ENCODE results near the gene NBEA. TPM values are rescaled to one million over a fixed set of nuclear protein-coding genes. Genes with fewer than 3 reads are reported as not detected.

Gene NBEA
- total RNA-seq, 3 donors from 2014 or later, result 7.5 to 18.6 (median 16.1) TPM

DNA sequence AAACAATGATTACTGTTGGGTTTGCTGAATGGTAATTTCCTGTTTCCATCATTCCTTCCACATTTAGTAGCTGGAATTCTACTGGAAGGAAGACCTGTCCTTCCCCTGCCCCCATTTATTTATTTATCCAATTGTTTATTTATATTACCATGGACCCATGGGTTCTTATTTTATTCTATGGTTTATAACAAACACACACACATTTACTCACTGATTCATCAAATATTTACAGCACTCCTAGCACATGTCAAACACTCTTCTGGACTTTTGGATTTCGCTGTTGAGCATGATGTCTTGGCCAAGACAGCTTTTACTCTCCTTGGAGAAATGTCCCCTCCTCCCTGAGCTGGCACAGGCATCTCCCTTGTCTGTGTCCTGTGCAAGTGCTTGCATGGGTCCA lies 762.3 kb downstream of the NBEA start:
- peaks cover 0 to under 1% of the 10 kb centered on the region in 2 donors for H3K4me1 ChIP-seq
- intact Hi-C loops (cut with DNase I; ENCODE audit: low total_unique reads), result no loop called here

DNA sequence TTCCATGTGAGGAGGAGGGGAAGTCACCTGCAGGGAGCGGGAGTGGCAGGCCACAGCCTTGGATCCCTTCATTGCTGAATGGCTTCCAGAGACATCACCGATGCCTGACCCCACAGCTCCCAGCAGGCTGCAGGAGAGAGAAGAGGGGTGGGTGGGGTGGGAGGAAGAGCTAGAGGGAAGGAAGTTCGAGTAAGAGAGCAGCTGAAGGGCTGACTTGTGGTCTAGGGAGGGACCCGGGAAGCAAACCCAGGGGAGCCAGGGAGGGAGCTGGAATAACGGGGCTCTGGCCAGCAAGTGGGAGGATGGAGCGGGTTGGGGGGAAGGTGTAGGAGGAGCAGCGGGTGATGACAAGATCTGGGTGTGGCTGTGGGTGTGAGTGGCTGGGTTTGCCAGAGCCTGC lies 764.2 kb downstream of the NBEA start:
- Histone ChIP-seq H3K36me3 (no peaks in the 10 kb centered on the region), H3K4me1 (peaks cover 0 to 2% of the 10 kb centered on the region in 2 donors), H3K9me3 (no peaks in the 10 kb centered on the region), H3K4me3 (no peak overlapping the region), H3K27me3 (no peaks in the 10 kb centered on the region), H3K27ac (peak overlapping the region in 1 of 2 donors; percentile 32)
- intact Hi-C loops (cut with DNase I; ENCODE audit: low total_unique reads), result no loop called here
- DNase-seq (ENCODE audit: low spot score in 2 of 2), result no peak
- TF ChIP-seq POLR2AphosphoS5 (IDR thresholded peaks at IDR 0.05) (no peak), POLR2A (IDR thresholded peaks at IDR 0.05) (no peak)
- TF ChIP-seq, protein P1, sequence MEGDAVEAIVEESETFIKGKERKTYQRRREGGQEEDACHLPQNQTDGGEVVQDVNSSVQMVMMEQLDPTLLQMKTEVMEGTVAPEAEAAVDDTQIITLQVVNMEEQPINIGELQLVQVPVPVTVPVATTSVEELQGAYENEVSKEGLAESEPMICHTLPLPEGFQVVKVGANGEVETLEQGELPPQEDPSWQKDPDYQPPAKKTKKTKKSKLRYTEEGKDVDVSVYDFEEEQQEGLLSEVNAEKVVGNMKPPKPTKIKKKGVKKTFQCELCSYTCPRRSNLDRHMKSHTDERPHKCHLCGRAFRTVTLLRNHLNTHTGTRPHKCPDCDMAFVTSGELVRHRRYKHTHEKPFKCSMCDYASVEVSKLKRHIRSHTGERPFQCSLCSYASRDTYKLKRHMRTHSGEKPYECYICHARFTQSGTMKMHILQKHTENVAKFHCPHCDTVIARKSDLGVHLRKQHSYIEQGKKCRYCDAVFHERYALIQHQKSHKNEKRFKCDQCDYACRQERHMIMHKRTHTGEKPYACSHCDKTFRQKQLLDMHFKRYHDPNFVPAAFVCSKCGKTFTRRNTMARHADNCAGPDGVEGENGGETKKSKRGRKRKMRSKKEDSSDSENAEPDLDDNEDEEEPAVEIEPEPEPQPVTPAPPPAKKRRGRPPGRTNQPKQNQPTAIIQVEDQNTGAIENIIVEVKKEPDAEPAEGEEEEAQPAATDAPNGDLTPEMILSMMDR (IDR thresholded peaks at IDR 0.05), result no peak

More for the DNA sequence above, 762.3 kb downstream of the NBEA start:
- Histone ChIP-seq H3K4me3 (no peak overlapping the region), H3K27ac (no peak overlapping the region), H3K27me3 (no peaks in the 10 kb centered on the region), H3K9me3 (no peaks in the 10 kb centered on the region), H3K36me3 (no peaks in the 10 kb centered on the region)
- DNase-seq (ENCODE audit: low spot score in 2 of 2), result no peak
- TF ChIP-seq, protein P1 (IDR thresholded peaks at IDR 0.05), result no peak
- TF ChIP-seq POLR2AphosphoS5 (IDR thresholded peaks at IDR 0.05) (no peak), POLR2A (IDR thresholded peaks at IDR 0.05) (no peak)

DNA sequence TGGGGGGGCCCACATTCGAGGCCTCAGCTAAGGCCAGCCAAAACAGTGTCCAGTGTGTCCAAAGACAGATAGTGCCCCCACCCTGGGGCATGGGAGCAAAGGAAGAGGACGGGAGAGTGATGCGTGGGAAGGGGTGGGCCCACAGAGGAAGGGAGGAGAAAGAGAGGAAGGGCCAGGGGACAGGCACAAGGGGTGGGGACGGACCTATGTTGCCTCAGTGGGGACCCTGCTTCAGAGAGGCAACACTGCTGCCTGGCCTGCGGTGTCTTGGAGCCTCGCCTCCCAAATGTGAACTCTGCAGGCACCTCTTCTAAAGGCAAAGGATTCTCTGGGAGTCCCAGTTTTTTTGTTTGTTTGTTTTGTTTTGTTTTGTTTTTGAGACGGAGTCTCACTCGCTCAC lies 764.7 kb downstream of the NBEA start:
- peak overlapping the region in 1 of 2 donors; percentile 32 for H3K27ac ChIP-seq
- DNase-seq (ENCODE audit: low spot score in 2 of 2), result no peak
- no peak for TF ChIP-seq POLR2AphosphoS5 (IDR thresholded peaks at IDR 0.05)
- TF ChIP-seq POLR2A (IDR thresholded peaks at IDR 0.05), result no peak
- TF ChIP-seq, protein P1 (IDR thresholded peaks at IDR 0.05), result no peak
- peaks cover 0 to 2% of the 10 kb centered on the region in 2 donors for H3K4me1 ChIP-seq
- H3K27me3 ChIP-seq, result no peaks in the 10 kb centered on the region
- no peaks in the 10 kb centered on the region for H3K9me3 ChIP-seq
- H3K36me3 ChIP-seq, result no peaks in the 10 kb centered on the region
- intact Hi-C loops (cut with DNase I; ENCODE audit: low total_unique reads), result no loop called here
- H3K4me3 ChIP-seq, result no peak overlapping the region

GRCh38 chr13:35711909-35712308 lies 769.8 kb downstream of the NBEA start:
- Histone ChIP-seq H3K27me3 (no peaks in the 10 kb centered on the region), H3K9me3 (no peaks in the 10 kb centered on the region), H3K4me1 (peaks cover 13 to 14% of the 10 kb centered on the region in 2 donors), H3K27ac (peak overlapping the region in 1 of 2 donors; percentile 19), H3K36me3 (no peaks in the 10 kb centered on the region), H3K4me3 (no peak overlapping the region)
- intact Hi-C loops (cut with DNase I; ENCODE audit: low total_unique reads), result no loop called here
- DNase-seq (ENCODE audit: low spot score in 2 of 2), result no peak
- TF ChIP-seq POLR2AphosphoS5 (IDR thresholded peaks at IDR 0.05) (no peak), POLR2A (IDR thresholded peaks at IDR 0.05) (no peak)
- TF ChIP-seq, protein P1 (IDR thresholded peaks at IDR 0.05), result no peak

GRCh38 chr13:35712907-35713761 lies 771.1 kb downstream of the NBEA start:
- intact Hi-C loops (cut with DNase I; ENCODE audit: low total_unique reads), result no loop called here
- no peaks in the 10 kb centered on the region for H3K9me3 ChIP-seq
- H3K27ac ChIP-seq, result peak overlapping the region in 1 of 2 donors; percentile 76
- H3K27me3 ChIP-seq, result no peaks in the 10 kb centered on the region
- H3K36me3 ChIP-seq, result no peaks in the 10 kb centered on the region
- DNase-seq (ENCODE audit: low spot score in 2 of 2), result no peak
- TF ChIP-seq, protein P1 (IDR thresholded peaks at IDR 0.05), result no peak
- TF ChIP-seq POLR2AphosphoS5 (IDR thresholded peaks at IDR 0.05) (no peak), POLR2A (IDR thresholded peaks at IDR 0.05) (no peak)
- H3K4me1 ChIP-seq, result peaks cover 13 to 14% of the 10 kb centered on the region in 2 donors
- H3K4me3 ChIP-seq, result no peak overlapping the region

Data from breast epithelium (tissue), 4 donors.